OCI-LY7 (cell line): ENCODE results near the gene SCCPDH. TPM values are rescaled to one million over a fixed set of nuclear protein-coding genes. Genes with fewer than 3 reads are reported as not detected.

ENCODE experiments used
- BruUV-seq: library from RNA; stranded (reverse); fragments of 400-500 nt; replicated peaks from 2 replicates; lab custom pipeline; 2021; lab: Mats Ljungman, UMichigan
- CTCF ChIA-PET: fragments of 300-600 bp; sonication (Branson Sonifier 250); formaldehyde crosslinking; loops from one replicate; lab custom pipeline; 2022; ENCODE audit warnings: antibody characterized with exemption; ENCODE audit not compliant: unreplicated experiment; lab: Charles Lee
- POLR2A ChIA-PET: fragments of 300-600 bp; sonication (Branson Sonifier 250); formaldehyde crosslinking; loops from one replicate; lab custom pipeline; 2022; ENCODE audit warnings: antibody characterized with exemption; lab: Charles Lee
- DNase-seq: peaks from one replicate; pipeline ENCODE4 v3.0.0-alpha.2; 2015; ENCODE audit warnings: low spot score
- H2AFZ ChIP-seq: fragments of 200-600 bp; sonication (generic), shearing (Covaris generic); 2 replicates; pipeline ENCODE4 v1.6.1; 2014; ENCODE audit warnings: mild to moderate bottlenecking, antibody characterized with exemption, low read length, moderate library complexity
- H3K27ac ChIP-seq: fragments of 200-600 bp; sonication (generic); 2 replicates; pipeline ENCODE4 v1.5.1; 2014; ENCODE audit warnings: mixed run types, low read depth, mild to moderate bottlenecking, moderate library complexity, low read length, inconsistent platforms; ENCODE audit not compliant: poor library complexity, severe bottlenecking
- H3K36me3 ChIP-seq: fragments of 200-600 bp; sonication (generic); 2 replicates; pipeline ENCODE4 v1.6.1; 2014; ENCODE audit warnings: mild to moderate bottlenecking, antibody characterized with exemption, low read length, moderate library complexity, mixed read lengths; ENCODE audit not compliant: insufficient read depth
- H3K4me1 ChIP-seq: fragments of 200-600 bp; sonication (generic); 2 replicates; pipeline ENCODE4 v1.5.1; 2014; ENCODE audit warnings: mild to moderate bottlenecking, low read length; ENCODE audit not compliant: insufficient read depth, poor library complexity, severe bottlenecking
- H3K4me2 ChIP-seq: fragments of 200-600 bp; sonication (generic); 2 replicates; pipeline ENCODE4 v1.6.1; 2014; ENCODE audit warnings: mild to moderate bottlenecking, low read length
- H3K4me3 ChIP-seq: fragments of 200-600 bp; sonication (generic); 2 replicates; pipeline ENCODE4 v1.5.1; 2014; ENCODE audit warnings: mild to moderate bottlenecking, low read depth, low read length; ENCODE audit not compliant: poor library complexity, severe bottlenecking
- H3K79me2 ChIP-seq: fragments of 200-600 bp; sonication (generic); 2 replicates; pipeline ENCODE4 v1.6.1; 2016; ENCODE audit warnings: low read depth, mild to moderate bottlenecking, low read length, moderate library complexity, mixed read lengths; ENCODE audit not compliant: insufficient read depth
- H3K9me2 ChIP-seq: fragments of 200-600 bp; sonication (generic); 2 replicates; pipeline ENCODE4 v1.6.1; 2016; ENCODE audit warnings: mild to moderate bottlenecking, low read length, mixed read lengths; ENCODE audit not compliant: insufficient read depth
- H3K9me3 ChIP-seq: fragments of 200-600 bp; sonication (generic); 2 replicates; pipeline ENCODE4 v1.6.1; 2014; ENCODE audit warnings: mild to moderate bottlenecking, mixed run types, low read length, mixed read lengths
- H4K20me1 ChIP-seq: fragments of 200-600 bp; sonication (generic); 2 replicates; pipeline ENCODE4 v1.6.1; 2014; ENCODE audit warnings: mild to moderate bottlenecking, antibody characterized with exemption, low read length, moderate library complexity, mixed read lengths; ENCODE audit not compliant: insufficient read depth
- CTCF ChIP-seq: fragments of 200-600 bp; sonication (generic); conservative IDR thresholded peaks from 2 replicates; pipeline ENCODE4 v1.5.1; 2014; ENCODE audit warnings: mild to moderate bottlenecking, antibody characterized with exemption, low read length, moderate library complexity, mixed read lengths
- EZH2phosphoT487 ChIP-seq: fragments of 200-600 bp; sonication (generic); IDR thresholded peaks from 2 replicates; pipeline ENCODE4 v1.6.1; 2018; ENCODE audit warnings: low read depth, borderline replicate concordance, mild to moderate bottlenecking, mixed run types, antibody characterized with exemption, low read length, moderate library complexity, mixed read lengths
- intact Hi-C: fragments of 100-400 bp; cut with micrococcal nuclease; formaldehyde crosslinking; loops from one replicate; pipeline ENCODE4 v1.10.0; 2022; ENCODE audit not compliant: unreplicated experiment
- total RNA-seq, 2 experiments: library from RNA; depleted of rRNA in 1 of 2; stranded (reverse); fragments of >200 nt in 1 of 2; shearing (Covaris generic) in 1 of 2; gene quantifications; 2 replicates each; pipeline ENCODE4 v1.2.3, GENCODE V29; 2014 to 2022

SCCPDH gene
- total RNA-seq, 2 experiments from 2014 or later = 1.8 to 12.2 TPM

GRCh38 chr1:246772686-246773085 is 48.5 kb downstream of the SCCPDH start:
- no peaks in the 10 kb centered on the region for H3K36me3 ChIP-seq

GRCh38 chr1:246773213-246773641 is 49.0 kb downstream of the SCCPDH start:
- peak overlapping the region; percentile 73; the same call in 1 of the 2 replicates for H2AFZ ChIP-seq
- TF ChIP-seq EZH2phosphoT487 (no peak), CTCF (no peak)
- H3K9me3 ChIP-seq = peaks cover 5% of the 10 kb centered on the region; the same call in 1 of the 2 replicates
- CTCF ChIA-PET = interaction anchor here (0.6 kb wide), 2 partner anchors 149 to 704 kb away, joined by 3 to 5 read pairs; no protein-coding TSS in a partner anchor
- peak overlapping the region; percentile 93 for H3K27ac ChIP-seq
- peak; percentile 85 for DNase-seq
- no peaks in the 10 kb centered on the region for H4K20me1 ChIP-seq
- no peaks in the 10 kb centered on the region for H3K36me3 ChIP-seq
- POLR2A ChIA-PET = interaction anchor here (0.5 to 4.5 kb wide), 3 partner anchors 9 to 234 kb away, joined by 4 to 24 read pairs (median 7); no protein-coding TSS in a partner anchor
- intact Hi-C loops = loop anchor here (5.0 kb wide), 1 partner anchor 206 kb away; the partner anchor contains the start of genes CNST and TFB2M
- BruUV-seq = no TSS peak
- no peaks in the 10 kb centered on the region for H3K9me2 ChIP-seq
- peaks cover 50% of the 10 kb centered on the region for H3K4me1 ChIP-seq
- no peaks in the 10 kb centered on the region for H3K79me2 ChIP-seq
- H3K4me3 ChIP-seq = peak overlapping the region; percentile 47
- peak overlapping the region; percentile 78 for H3K4me2 ChIP-seq

More at GRCh38 chr1:246772686-246773085, 48.5 kb downstream of the SCCPDH start:
- intact Hi-C loops = loop anchor here (5.0 kb wide), 1 partner anchor 205 kb away; the partner anchor contains the start of genes CNST and TFB2M
- Histone ChIP-seq H4K20me1 (no peaks in the 10 kb centered on the region), H3K4me1 (peaks cover 49% of the 10 kb centered on the region), H2AFZ (peak overlapping the region; percentile 73; the same call in 1 of the 2 replicates), H3K9me3 (peaks cover 5% of the 10 kb centered on the region; the same call in 1 of the 2 replicates), H3K9me2 (no peaks in the 10 kb centered on the region), H3K27ac (peak overlapping the region; percentile 93), H3K4me3 (peak overlapping the region; percentile 47), H3K4me2 (peak overlapping the region; percentile 78), H3K79me2 (no peaks in the 10 kb centered on the region)
- DNase-seq = peak; percentile 70
- ChIA-PET CTCF (interaction anchor here (0.6 kb wide), 1 partner anchor 704 kb away, joined by 3 read pairs; no protein-coding TSS in a partner anchor), POLR2A (interaction anchor here (0.5 to 4.5 kb wide), 3 partner anchors 9 to 233 kb away, joined by 4 to 24 read pairs (median 7); no protein-coding TSS in a partner anchor)
- BruUV-seq = no TSS peak
- TF ChIP-seq CTCF (no peak), EZH2phosphoT487 (no peak)
